Measurements from ENCODE around the gene HECW1.

HECW1 gene

GRCh38 chr7:43085017-43085416 lies 27.4 kb upstream of the HECW1 start:
- H3K36me3 ChIP-seq (ENCODE audit: control insufficient read depth in 2 of 2, insufficient read depth in 2 of 2, low read length in 2 of 2): no peaks in the 10 kb centered on the region
- no peak overlapping the region for H3K4me3 ChIP-seq (ENCODE audit: low read length in 2 of 2)
- no peaks in the 10 kb centered on the region for H3K27me3 ChIP-seq (ENCODE audit: control insufficient read depth in 1 of 2, insufficient read depth in 2 of 2, low read length in 2 of 2)
- H3K9me3 ChIP-seq (ENCODE audit: control insufficient read depth in 2 of 2, low read length in 2 of 2): peaks cover 0 to 4% of the 10 kb centered on the region in 2 donors
- no peak overlapping the region for H3K27ac ChIP-seq (ENCODE audit: low read length)
- no peaks in the 10 kb centered on the region for H3K4me1 ChIP-seq (ENCODE audit: control insufficient read depth, insufficient read depth, low read length)
- no peak overlapping the region for H3K9ac ChIP-seq (ENCODE audit: low read length in 2 of 2)

- H3K9ac ChIP-seq (ENCODE audit: low read length in 2 of 2): no peak overlapping the region
- no peaks in the 10 kb centered on the region for H3K4me1 ChIP-seq (ENCODE audit: control insufficient read depth, insufficient read depth, low read length)
- no peaks in the 10 kb centered on the region for H3K36me3 ChIP-seq (ENCODE audit: control insufficient read depth in 2 of 2, insufficient read depth in 2 of 2, low read length in 2 of 2)
- H3K27me3 ChIP-seq (ENCODE audit: control insufficient read depth in 1 of 2, insufficient read depth in 2 of 2, low read length in 2 of 2): no peaks in the 10 kb centered on the region
- H3K4me3 ChIP-seq (ENCODE audit: low read length in 2 of 2): no peak overlapping the region
- no peak overlapping the region for H3K27ac ChIP-seq (ENCODE audit: low read length)
- H3K9me3 ChIP-seq (ENCODE audit: control insufficient read depth in 2 of 2, low read length in 2 of 2): peaks cover 0 to 4% of the 10 kb centered on the region in 2 donors
Observed at GRCh38 chr7:43085992-43086391, 26.5 kb upstream of the HECW1 start.

DNA sequence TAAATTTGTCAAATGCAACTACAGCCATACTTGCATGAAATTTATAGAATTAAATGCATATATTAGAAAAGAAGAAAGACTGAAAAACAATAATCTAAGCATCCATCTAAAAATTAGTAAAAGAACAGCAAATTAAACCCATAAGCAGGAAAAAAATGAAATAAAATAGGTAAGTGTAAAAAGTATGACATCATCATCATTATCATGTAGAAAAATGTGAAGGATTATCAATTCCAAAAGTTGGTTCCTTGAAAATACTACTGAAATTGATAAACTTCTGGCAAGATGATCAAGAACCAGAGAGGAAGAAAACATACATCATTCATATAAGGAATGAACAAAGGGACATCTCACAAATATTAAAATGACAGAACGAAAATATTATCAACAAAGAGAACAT lies 19.6 kb upstream of the HECW1 start:
- H3K36me3 ChIP-seq (ENCODE audit: control insufficient read depth in 2 of 2, insufficient read depth in 2 of 2, low read length in 2 of 2): no peaks in the 10 kb centered on the region
- peaks cover 0 to 4% of the 10 kb centered on the region in 2 donors for H3K9me3 ChIP-seq (ENCODE audit: control insufficient read depth in 2 of 2, low read length in 2 of 2)
- no peaks in the 10 kb centered on the region for H3K4me1 ChIP-seq (ENCODE audit: control insufficient read depth, insufficient read depth, low read length)
- H3K4me3 ChIP-seq (ENCODE audit: low read length in 2 of 2): no peak overlapping the region
- H3K27me3 ChIP-seq (ENCODE audit: control insufficient read depth in 1 of 2, insufficient read depth in 2 of 2, low read length in 2 of 2): no peaks in the 10 kb centered on the region
- no peak overlapping the region for H3K27ac ChIP-seq (ENCODE audit: low read length)
- no peak overlapping the region for H3K9ac ChIP-seq (ENCODE audit: low read length in 2 of 2)

DNA sequence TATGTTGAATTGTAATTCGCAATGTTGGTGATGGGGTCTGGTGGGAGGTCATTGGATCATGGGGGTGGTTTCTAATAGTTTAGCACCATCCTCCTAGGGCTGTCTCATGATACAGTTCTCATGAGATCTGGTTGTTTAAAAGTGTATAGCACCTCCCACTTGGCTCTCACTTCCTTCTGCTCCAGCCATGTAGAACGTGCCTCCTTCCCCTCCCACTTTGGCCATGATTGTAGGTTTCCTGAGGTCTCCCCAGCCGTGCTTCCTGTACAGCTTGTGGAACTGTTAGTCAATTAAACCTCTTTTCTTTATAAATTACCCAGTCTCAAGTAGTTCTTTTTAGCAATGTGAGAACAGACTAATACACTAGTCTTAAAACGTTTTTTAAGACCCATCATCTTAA lies 15.6 kb upstream of the HECW1 start:
- H3K9ac ChIP-seq (ENCODE audit: low read length in 2 of 2): no peak overlapping the region
- no peak overlapping the region for H3K27ac ChIP-seq (ENCODE audit: low read length)
- H3K9me3 ChIP-seq (ENCODE audit: control insufficient read depth in 2 of 2, low read length in 2 of 2): no peaks in the 10 kb centered on the region

DNA sequence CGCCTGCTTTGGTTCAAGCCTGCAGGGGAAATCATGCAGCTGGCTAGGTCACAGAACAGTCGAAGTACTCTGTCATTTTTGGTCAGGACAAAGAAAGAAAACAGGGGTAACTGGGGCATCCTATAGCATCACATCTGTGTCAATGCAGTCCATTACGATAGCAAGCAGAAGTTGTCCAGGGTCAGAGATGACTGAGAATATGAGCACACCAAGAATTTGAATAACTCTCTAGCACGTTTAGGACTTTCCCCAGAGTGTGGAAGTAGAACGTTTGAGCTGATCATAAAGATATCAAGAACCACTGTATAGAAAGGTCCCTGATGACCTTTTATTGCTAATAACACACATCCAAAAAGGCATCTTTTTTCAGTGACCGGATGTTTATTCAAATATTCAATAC lies 12.7 kb upstream of the HECW1 start:
- no peaks in the 10 kb centered on the region for H3K36me3 ChIP-seq (ENCODE audit: control insufficient read depth in 2 of 2, insufficient read depth in 2 of 2, low read length in 2 of 2)
- no peak overlapping the region for H3K4me3 ChIP-seq (ENCODE audit: low read length in 2 of 2)
- H3K9ac ChIP-seq (ENCODE audit: low read length in 2 of 2): no peak overlapping the region
- H3K9me3 ChIP-seq (ENCODE audit: control insufficient read depth in 2 of 2, low read length in 2 of 2): no peaks in the 10 kb centered on the region
- peaks cover 0 to 3% of the 10 kb centered on the region in 2 donors for H3K27me3 ChIP-seq (ENCODE audit: control insufficient read depth in 1 of 2, insufficient read depth in 2 of 2, low read length in 2 of 2)
- H3K4me1 ChIP-seq (ENCODE audit: control insufficient read depth, insufficient read depth, low read length): no peaks in the 10 kb centered on the region
- no peak overlapping the region for H3K27ac ChIP-seq (ENCODE audit: low read length)

More for the DNA sequence above, 15.6 kb upstream of the HECW1 start:
- no peaks in the 10 kb centered on the region for H3K4me1 ChIP-seq (ENCODE audit: control insufficient read depth, insufficient read depth, low read length)
- H3K27me3 ChIP-seq (ENCODE audit: control insufficient read depth in 1 of 2, insufficient read depth in 2 of 2, low read length in 2 of 2): peaks cover 0 to 3% of the 10 kb centered on the region in 2 donors
- H3K4me3 ChIP-seq (ENCODE audit: low read length in 2 of 2): no peak overlapping the region
- H3K36me3 ChIP-seq (ENCODE audit: control insufficient read depth in 2 of 2, insufficient read depth in 2 of 2, low read length in 2 of 2): no peaks in the 10 kb centered on the region

DNA sequence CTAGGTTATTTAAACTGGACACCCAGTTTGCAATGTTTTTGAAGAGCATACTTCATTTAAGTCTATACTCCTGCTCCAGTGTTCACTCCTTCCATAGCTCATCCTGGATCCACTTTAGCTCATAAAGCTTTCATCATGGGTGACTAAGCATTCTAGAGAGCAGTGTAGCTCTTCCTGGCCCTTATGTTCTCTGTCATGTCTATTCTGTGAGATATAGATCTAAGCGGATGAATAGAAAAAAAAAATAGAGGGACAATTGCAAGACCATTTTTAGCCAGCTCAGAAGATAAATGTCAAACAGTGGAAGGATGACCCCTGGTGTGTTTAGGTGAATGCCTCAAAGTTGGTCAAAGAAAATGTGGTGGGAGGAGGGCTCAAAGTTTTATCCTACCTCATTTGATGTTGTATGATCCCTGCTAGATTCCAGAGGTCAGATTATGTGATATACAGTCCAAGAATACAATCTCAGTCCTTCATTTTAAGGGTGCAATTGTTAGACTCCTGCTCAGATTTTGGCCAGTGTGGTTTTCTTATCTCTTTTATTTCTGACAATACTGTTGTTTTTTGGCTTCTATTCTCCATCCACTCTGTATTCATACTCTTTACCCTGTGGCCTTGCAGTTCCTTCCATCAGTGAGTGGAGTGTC lies 7.5 kb upstream of the HECW1 start:
- H3K36me3 ChIP-seq (ENCODE audit: control insufficient read depth in 2 of 2, insufficient read depth in 2 of 2, low read length in 2 of 2): no peaks in the 10 kb centered on the region
- no peak overlapping the region for H3K9ac ChIP-seq (ENCODE audit: low read length in 2 of 2)
- H3K27me3 ChIP-seq (ENCODE audit: control insufficient read depth in 1 of 2, insufficient read depth in 2 of 2, low read length in 2 of 2): peaks cover 3% of the 10 kb centered on the region in 2 donors
- no peak overlapping the region for H3K27ac ChIP-seq (ENCODE audit: low read length)
- H3K9me3 ChIP-seq (ENCODE audit: control insufficient read depth in 2 of 2, low read length in 2 of 2): peaks cover 0 to 4% of the 10 kb centered on the region in 2 donors
- H3K4me1 ChIP-seq (ENCODE audit: control insufficient read depth, insufficient read depth, low read length): no peaks in the 10 kb centered on the region
- no peak overlapping the region for H3K4me3 ChIP-seq (ENCODE audit: low read length in 2 of 2)

GRCh38 chr7:43105521-43106120 lies 6.8 kb upstream of the HECW1 start:
- H3K9ac ChIP-seq (ENCODE audit: low read length in 2 of 2): no peak overlapping the region
- no peak overlapping the region for H3K4me3 ChIP-seq (ENCODE audit: low read length in 2 of 2)
- H3K27ac ChIP-seq (ENCODE audit: low read length): no peak overlapping the region
- peaks cover 0 to 4% of the 10 kb centered on the region in 2 donors for H3K9me3 ChIP-seq (ENCODE audit: control insufficient read depth in 2 of 2, low read length in 2 of 2)
- H3K36me3 ChIP-seq (ENCODE audit: control insufficient read depth in 2 of 2, insufficient read depth in 2 of 2, low read length in 2 of 2): no peaks in the 10 kb centered on the region
- H3K4me1 ChIP-seq (ENCODE audit: control insufficient read depth, insufficient read depth, low read length): no peaks in the 10 kb centered on the region
- H3K27me3 ChIP-seq (ENCODE audit: control insufficient read depth in 1 of 2, insufficient read depth in 2 of 2, low read length in 2 of 2): peaks cover 3 to 6% of the 10 kb centered on the region in 2 donors

DNA sequence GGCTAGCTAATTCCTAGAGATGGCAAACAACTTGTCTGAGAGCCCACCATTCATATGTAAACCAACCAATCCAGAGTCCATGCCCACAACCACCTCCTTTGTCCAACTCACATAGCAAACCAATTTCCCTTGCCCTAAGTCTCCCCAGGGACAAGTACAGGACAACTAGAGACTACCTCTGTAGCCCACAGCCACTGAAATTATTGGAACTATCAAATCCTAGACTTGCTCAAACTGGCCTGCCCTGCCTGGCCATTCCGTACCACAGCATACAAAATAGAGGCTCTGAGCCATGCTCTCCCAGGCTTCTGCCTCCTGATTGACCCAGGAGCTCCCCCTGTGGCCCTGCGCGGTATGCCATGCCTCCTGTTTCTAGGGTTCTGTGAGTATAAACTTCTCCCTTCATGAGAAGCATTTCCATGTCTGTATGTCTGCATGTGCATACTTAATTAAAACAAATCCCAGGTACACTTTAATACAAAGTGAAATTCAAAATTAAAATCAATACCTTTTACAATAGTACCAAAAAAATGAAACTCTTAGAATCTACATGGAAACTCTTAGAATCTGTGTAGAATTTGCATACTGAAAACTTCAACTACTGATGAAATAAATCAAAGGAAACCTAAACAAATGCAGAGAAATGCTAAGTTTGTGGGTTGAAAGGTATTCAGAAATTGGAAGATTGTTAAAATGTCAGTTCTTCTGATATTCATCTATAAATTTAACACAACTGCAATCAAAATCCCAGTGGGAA lies 4.0 kb upstream of the HECW1 start:
- no peak overlapping the region for H3K27ac ChIP-seq (ENCODE audit: low read length)
- no peak overlapping the region for H3K9ac ChIP-seq (ENCODE audit: low read length in 2 of 2)
- peaks cover 0 to 4% of the 10 kb centered on the region in 2 donors for H3K9me3 ChIP-seq (ENCODE audit: control insufficient read depth in 2 of 2, low read length in 2 of 2)
- H3K36me3 ChIP-seq (ENCODE audit: control insufficient read depth in 2 of 2, insufficient read depth in 2 of 2, low read length in 2 of 2): no peaks in the 10 kb centered on the region
- H3K4me3 ChIP-seq (ENCODE audit: low read length in 2 of 2): no peak overlapping the region
- H3K27me3 ChIP-seq (ENCODE audit: control insufficient read depth in 1 of 2, insufficient read depth in 2 of 2, low read length in 2 of 2): peaks cover 24 to 27% of the 10 kb centered on the region in 2 donors
- H3K4me1 ChIP-seq (ENCODE audit: control insufficient read depth, insufficient read depth, low read length): peaks cover 14% of the 10 kb centered on the region

- peaks cover 21% of the 10 kb centered on the region for H3K4me1 ChIP-seq (ENCODE audit: control insufficient read depth, insufficient read depth, low read length)
- H3K27ac ChIP-seq (ENCODE audit: low read length): no peak overlapping the region
- H3K9ac ChIP-seq (ENCODE audit: low read length in 2 of 2): no peak overlapping the region
- no peaks in the 10 kb centered on the region for H3K9me3 ChIP-seq (ENCODE audit: control insufficient read depth in 2 of 2, low read length in 2 of 2)
- peaks cover 36 to 53% of the 10 kb centered on the region in 2 donors for H3K27me3 ChIP-seq (ENCODE audit: control insufficient read depth in 1 of 2, insufficient read depth in 2 of 2, low read length in 2 of 2)
- H3K36me3 ChIP-seq (ENCODE audit: control insufficient read depth in 2 of 2, insufficient read depth in 2 of 2, low read length in 2 of 2): no peaks in the 10 kb centered on the region
- H3K4me3 ChIP-seq (ENCODE audit: low read length in 2 of 2): no peak overlapping the region
Observed at GRCh38 chr7:43110791-43111535, 1.5 kb upstream of the HECW1 start.

GRCh38 chr7:43111630-43112458 lies 603 bp upstream of the HECW1 start:
- H3K4me3 ChIP-seq (ENCODE audit: low read length in 2 of 2): no peak overlapping the region
- no peaks in the 10 kb centered on the region for H3K9me3 ChIP-seq (ENCODE audit: control insufficient read depth in 2 of 2, low read length in 2 of 2)
- no peak overlapping the region for H3K9ac ChIP-seq (ENCODE audit: low read length in 2 of 2)
- peaks cover 40 to 60% of the 10 kb centered on the region in 2 donors for H3K27me3 ChIP-seq (ENCODE audit: control insufficient read depth in 1 of 2, insufficient read depth in 2 of 2, low read length in 2 of 2)
- no peak overlapping the region for H3K27ac ChIP-seq (ENCODE audit: low read length)
- H3K36me3 ChIP-seq (ENCODE audit: control insufficient read depth in 2 of 2, insufficient read depth in 2 of 2, low read length in 2 of 2): no peaks in the 10 kb centered on the region
- H3K4me1 ChIP-seq (ENCODE audit: control insufficient read depth, insufficient read depth, low read length): peaks cover 21% of the 10 kb centered on the region
